Measurements from ENCODE around the gene MAEL.

DNA sequence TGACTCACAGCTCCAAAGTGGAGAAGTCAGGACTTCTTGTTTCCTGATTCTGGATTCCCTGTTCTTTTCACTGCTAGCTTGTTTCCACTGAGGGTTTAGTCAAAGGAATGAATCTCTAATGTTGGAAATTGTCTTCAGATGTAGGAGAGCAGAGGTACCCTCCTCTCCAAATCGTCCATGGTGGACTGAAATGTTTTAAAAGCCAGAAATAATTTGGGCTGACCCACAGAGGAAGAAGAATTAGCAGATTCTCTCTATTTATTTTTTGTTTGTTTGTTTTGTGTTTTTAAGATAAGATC is 70.7 kb downstream of the MAEL start:
- TF ChIP-seq CTCF (IDR thresholded peaks at IDR 0.05) (no peak), POLR2A (IDR thresholded peaks at IDR 0.05) (no peak)
